Endometrium (tissue), 2 donors: ENCODE results near the gene MOB3A.

ENCODE experiments used
- FAIRE-seq: peaks from 2 replicates; lab custom pipeline; 2012; peaks lifted over from hg19 to GRCh38; lab: Jason Lieb, UNC
- donor health status: control.
- donor health status: control.

The MOB3A gene

DNA sequence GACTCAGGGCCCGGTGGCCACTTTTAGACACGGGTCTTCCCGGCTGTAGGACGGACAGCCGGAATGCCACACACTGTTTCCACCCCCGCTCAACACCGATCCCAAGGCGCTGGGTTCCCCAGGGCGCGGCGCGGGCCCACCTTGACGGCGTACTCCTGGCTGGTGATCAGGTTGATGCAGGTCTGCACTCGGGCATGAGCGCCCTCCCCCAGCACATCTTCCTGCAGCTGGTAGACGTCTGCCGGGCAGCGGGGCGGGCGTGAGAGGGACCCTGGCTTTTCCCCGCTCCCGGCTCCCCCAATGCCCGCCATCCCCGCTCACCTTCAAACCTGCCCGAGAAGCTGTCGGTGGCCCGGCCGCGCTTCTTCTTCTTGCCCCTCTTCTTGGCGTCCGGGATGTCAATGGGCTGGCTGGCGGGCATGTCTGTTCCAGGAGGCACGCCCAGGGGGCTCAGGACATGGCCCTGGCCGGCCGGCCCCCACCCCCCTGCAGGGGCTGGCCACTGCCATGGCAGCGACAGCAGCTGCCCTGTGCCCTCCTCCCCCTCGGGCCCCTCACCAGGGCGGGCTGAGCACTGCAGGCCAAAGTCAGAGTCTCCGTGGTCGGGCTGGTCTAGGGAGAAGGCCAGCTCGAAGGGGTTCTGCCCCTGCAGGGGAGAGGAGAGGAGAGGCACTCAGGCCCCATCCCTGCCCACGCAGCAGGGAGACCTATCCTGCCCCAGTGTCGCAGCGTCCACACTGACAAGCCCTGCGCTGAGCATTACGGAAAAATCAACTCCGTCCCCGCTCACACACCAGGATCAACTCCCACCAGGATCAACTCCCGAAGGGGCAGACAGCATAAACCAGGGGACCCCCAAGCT lies 49.8 kb downstream of the MOB3A start:
- no peak for FAIRE-seq

DNA sequence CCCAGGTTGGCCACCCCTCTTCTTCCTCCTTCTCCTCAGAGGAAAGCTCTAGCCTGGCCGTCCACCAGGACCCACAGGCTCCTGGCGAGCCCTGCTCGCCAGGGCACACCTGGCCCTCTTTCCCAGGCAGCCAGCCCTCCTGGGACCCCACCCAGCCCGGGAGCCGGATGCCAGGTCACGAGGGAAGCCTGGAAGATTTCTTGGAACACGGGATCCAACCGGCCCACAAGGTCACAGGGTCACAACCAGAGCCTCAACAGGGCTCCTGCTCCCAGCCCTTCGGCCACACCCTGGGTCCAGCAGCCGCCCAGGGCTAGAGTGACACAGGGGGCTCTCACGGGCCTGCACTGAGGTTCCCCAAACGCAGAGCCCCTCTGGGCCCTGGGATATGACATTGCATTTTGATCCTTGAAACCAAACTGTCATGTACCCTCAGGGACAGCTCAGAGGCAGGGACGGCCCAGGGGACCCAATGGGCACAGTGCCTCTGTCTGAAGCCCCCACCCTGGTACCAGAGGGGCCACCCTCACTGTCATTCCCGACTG lies 50.6 kb downstream of the MOB3A start:
- no peak for FAIRE-seq

DNA sequence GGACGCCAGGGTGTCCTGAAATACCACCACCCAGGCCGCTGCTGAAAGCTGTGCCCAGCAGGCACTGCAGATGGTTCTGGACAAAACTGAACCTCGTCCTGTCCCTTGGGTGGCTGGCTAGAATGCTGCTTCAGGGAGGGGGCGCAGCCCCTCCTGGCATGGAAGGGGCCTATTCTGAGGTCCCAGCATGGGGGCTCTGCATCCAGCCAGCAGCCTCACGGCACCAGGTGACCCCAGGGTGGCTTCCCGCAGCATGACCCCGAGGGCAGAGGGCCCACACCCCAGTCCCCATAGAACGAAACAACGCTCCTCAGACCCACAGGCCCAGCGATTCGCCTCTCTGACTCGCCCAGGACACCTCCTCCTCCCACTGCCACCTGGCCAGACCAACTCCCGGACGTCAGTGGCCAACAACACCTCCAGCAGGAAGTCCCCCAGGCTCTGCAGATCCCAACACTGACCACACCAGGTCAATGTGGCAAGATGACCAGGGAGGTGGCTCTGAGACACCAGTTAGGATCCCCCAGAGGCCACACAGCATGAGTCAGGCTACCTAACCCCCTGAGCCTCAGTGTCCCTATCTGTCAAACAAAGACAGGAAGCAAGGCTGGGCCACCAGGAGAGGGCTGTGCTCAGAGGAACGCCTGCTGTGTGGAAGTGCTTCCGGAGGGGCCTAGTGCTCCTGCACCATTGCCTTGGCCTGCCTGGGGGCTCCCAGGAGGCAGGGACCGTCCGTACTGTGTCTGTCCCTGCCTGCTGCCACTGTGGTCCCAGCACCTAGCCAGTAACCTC lies 51.2 kb downstream of the MOB3A start:
- FAIRE-seq, result no peak

DNA sequence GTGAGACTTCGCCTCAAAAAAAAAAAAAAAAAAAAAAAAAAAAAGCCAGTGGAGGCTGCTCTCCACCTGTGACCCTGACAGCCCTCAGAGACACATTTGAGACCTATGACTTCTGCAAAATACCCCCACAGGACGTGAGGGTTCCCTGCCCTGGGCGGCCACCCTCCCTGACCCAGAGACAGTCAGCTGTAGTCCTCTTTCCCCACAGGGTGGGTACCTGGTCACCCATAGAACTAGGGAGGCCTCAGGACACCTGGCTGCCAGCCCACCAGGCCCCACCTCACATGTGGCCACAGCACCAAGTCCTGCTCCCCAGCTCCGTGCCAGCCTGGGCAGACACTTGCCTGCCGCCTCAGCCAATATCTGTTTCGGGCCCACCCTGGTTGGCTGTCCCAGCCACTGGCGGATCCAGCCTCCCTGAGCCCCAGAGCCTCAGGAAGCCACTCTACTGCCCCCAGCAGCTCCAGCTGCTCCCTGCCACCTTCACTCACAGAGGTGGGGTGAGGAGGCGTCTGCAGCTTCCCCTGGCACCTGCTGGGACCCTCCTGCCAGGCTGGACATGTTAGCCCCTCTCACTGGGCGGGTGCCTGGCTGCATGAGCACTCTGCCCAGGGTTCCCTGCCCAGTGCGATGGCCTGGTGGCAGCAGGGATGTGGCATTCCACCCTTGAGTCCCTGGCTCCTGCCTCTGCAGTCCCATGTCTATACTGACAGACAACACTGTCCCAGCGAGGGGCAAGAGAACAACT lies 52.0 kb downstream of the MOB3A start:
- FAIRE-seq, result no peak

DNA sequence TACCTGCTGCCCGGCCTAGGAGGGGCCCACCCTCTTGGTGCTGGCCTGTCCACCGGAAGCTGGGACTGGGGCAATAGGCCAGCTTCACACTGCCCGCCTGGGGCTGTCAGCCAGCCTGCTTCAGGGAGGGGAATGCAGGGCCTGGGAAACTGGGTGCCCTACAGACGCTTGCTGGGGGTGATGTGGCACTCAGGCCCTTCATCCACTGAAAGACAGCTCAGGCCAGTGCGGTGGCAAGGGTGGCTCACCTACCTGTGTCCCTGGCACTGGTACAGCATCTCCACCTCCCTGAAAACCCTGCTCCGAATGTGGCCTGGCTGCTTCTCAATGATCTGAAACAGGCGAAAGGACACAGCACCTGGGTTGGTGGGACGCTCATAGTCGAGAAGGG lies 52.9 kb downstream of the MOB3A start:
- no peak for FAIRE-seq

DNA sequence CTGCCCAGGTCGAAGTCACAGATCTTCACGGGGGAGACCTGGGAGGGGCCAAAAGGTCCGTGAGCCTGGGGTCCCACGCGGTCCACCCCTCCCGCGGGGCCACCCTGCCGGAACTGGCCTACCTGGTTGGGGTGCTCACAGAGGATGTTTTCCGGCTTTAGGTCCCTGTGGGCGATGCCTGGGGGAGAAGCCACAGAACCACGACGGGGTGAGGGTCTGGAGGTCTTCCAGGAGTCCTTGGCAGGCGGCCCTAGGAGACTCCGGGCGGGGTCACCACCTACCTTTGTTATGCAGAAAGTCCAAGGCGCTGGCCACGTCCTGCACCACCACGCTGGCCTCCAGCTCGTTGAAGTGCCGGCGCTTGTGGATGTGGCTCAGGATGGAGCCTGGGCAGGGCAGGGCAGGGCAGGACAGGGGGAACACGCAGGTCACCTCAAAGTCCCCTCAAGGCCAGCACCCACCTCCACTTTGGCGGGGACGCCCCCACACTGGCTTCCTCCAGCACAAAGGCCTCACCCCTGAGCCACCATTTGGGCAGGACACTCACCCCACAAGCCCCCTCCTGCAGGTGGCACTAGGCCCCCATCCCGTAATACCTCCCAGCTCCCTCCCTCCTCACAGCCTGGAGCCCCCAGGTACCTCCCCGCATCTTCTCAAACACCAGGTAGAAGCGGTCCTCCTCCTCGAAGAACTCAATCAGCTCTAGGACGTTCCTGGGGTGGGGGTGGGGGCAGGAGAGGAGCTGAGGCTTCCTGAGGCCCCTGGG lies 53.5 kb downstream of the MOB3A start:
- no peak for FAIRE-seq

DNA sequence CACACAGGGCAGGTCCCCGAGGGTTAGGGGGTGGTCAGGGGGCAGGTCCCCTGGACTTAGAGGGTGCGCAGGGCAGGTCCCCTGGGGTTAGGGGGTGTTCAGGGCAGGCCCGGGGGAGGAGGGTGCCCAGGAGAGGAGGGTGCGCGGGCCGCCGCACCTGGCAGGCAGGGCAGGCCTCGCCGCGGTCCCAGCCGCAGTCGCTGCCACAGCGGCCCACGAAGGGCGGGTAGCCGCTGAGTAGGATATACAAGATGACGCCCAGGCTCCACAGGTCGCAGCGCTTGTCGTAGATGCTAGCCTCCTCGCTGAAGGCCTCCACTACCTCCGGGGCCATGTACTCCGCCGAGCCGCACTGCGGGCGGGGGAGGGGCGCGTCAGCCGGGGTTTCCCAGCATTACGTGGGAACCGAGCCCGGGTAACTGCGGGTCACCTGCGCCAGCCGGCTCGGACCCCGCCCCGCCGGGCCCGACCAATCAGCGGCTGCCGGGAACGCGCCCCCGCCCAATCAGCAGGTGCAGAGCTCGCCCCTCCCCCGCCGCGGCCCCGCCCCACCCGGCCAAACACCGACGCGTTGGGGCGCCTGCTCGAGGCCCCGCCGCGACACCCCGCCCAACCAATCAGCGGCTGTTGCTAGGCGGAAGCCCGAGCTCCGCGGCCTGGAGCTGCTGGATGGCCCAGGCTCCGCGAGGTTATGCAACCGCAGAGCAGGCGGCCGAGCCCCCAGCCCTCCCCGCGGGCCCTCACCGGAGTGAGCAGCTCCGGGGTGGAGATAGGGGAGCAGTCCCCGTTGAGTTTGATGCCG lies 54.2 kb downstream of the MOB3A start:
- FAIRE-seq, result no peak

DNA sequence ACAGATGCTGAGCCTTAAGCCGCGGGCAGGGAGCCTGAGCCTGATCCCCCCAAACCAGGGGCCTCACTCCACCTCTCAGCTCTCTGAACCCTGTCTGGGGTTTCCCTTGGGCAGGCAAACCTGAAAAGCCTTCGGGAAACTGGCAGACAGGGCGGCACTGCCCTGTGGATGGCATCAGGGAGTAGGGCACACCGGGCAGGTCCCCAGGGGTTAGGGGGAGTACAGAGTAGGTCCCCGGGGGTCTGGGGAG lies 54.8 kb downstream of the MOB3A start:
- FAIRE-seq, result no peak

DNA sequence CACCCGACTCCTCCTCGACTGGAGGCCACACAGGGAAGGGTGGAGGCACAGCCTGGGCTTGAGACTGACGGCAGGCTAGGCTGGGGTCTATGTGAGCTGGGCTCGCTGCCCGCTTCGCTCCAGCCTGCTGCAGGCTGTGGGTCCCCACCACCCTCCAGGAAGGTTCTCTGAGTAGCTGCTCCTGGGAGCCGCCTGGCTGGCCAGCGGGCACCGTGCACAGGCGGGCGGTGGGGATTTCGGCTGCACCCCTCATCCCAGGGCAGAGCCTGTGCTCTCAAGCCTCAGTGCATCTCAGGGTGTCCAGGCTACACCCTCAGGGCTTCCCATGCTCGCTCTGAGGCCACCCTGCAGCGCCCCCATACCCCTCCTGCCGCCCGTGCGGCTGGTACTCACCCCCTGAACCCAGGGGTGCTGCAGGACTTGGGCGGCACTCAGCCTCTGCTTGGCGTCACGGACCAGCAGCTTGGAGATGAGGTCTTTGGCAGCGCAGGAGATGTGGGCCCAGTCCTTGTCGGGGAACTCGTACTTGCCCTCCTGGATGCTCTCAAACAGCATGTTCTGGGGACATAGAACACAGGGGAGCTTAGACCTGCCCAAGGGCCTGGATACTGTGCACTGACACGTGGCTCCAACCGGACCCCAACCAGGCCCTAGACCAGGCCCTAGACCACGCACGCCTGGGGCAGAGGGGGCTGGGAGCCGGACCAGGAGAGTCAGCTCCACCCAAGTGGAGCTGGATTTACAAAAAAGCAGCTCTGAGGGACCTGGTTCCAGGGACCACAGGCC lies 55.3 kb downstream of the MOB3A start:
- FAIRE-seq, result no peak

DNA sequence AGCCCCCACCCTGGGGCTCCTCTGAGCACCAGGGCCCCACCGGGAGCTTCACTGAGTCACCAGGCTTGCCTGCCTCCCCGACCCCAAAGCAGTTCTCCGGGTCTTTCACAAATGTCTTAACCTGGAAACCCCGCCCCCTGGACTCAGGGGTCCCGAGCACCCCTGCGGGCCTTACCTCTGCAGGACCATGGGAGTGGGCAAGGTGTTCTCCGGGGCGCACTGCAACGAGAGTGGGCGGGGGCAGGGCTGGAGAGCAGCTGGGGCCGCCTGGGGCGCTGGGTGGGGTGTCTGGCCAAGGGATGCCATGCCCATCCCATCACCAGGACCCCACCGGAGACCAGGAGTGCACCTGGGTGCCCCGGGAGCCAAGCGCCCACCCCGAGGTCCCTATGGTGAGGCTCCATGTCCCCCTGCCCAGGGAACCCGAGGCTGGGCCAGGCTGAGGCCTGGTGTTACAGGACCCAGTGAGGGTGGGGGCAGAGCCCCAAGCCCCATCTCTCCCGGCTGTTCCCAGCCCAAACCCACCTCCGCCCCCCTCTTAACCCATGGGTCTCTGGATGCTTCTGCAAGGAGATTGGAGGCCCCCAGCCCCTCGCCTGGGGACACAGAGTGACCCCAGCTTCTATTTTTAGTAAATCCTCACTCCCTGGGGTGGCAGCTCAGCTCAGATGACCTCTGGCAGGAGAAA lies 56.0 kb downstream of the MOB3A start:
- FAIRE-seq, result no peak

DNA sequence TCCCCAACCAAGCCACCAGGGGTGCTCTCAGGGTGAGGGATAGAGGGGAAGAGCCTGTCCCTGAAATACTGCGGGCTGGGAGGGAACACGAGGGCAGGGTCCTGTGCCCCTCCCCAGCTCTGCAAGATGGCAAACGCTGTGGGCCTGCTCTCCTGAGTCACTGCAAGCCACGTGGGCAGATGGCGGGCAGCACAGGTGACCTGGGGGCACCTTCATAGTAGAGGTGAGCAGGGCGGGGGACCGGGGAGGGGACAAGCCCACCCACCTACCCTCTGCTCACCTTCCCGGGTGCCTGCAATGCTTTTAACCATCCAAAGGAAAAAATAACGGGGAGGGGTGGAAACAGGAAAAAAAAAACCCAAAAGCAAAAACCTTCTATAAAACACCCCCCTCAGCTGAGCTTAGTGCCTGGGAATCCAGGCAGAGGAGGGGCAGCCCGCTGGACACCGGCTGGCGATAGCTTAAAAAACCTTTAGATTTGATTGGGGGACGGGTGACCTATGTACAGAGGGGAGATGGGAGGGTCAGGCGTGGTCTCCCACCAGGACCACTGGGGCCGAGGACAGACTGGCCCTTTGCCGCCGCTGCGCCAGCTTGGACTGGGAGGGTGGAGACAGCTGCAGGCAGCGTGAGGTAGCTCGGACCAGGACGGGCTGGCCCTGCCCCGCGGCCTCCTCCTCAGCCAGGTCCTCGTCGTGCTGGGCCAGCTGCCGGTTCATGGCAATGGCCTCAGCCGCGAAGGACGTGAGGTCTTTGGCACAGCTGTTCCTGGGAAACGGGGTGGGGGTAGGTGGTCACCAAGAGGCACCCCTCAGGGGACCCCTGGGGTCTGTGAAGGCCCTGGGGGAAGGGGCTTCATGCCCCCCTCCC lies 56.8 kb downstream of the MOB3A start:
- FAIRE-seq, result no peak

DNA sequence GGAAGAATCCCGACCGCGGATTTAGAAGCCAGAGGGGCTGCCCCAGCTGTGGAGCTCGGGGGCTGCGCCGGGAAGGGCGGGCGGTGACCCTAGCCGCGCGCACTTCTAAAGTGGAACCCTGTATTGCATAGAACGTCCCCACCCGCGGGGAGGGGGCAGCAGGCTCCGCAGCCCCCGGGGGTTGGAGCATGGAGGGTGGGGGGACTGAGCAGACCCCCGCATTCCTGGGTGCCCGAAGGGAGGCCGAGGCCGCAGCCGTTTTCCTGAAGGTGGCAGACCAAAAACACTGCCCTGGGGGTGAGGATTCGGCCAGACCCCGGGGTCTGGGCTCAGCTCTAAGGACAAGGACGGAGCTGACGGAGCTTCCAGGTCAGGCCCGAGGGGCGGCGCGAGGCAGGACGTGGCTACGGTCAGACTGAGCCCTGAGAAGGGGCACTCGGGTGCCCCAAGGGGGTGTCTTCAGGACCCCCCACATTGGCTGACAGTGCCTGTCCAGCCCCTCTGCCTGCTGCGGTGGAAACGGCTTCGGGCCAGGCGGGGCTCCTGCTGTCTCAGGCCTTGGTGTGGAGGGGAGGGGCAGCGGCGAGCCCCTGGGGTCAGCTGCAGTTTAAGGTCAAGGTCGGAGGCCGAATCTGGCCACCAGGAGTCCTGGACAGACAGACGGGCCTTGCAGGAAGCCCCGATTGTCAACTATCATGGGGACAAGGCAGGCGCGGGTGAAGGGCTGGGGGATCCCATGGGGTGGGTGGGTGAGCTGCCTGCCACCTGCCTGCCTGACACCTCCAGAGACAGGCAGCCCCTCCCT lies 57.6 kb downstream of the MOB3A start:
- FAIRE-seq, result no peak

DNA sequence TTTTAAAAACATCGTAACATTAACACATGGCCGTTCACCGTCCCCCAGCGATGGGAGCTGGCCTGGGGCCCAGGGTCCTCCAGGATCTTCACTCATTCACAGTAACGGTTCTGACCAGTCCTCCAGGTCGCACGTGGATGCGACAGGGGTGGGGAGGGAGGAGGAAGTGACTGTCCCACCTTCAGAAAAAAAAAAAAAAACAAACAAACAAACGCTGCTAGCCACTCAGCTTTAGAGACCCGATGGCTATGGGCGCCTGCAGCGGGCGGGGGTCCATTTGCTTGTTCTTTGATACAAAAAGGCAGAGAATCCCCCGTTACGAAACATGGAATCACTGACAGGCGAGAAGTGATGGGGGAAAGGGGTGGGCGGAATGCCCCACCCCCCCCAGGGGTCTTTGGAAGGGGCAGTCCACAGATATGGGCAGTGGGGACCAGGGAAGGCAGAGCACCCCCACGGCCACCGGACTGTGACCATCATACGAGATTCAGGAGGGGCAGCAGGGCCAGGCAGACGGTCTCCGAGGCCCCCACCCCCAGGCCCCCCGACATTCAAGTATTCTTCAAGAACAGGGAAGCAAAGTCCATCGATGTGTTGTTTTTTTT lies 58.4 kb downstream of the MOB3A start:
- no peak for FAIRE-seq

DNA sequence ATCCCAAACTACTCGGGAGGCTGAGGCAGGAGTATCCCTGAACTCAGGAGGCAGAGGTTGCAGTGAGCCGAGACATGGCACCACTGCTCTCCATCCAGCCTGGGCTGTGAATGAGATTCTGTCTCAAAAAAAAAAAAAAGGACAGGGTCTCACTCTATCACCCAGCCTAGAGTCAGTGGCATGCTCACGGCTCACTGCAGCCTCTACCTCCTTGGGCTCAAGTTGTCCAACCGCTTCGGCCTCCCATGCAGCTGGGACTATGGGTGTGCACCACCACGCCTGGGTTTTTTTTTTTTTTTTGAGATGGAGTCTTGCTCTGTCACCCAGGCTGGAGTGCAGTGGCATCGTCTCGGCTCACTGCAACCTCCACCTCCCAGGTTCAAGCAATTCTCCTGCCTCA lies 59.7 kb downstream of the MOB3A start:
- FAIRE-seq, result no peak

DNA sequence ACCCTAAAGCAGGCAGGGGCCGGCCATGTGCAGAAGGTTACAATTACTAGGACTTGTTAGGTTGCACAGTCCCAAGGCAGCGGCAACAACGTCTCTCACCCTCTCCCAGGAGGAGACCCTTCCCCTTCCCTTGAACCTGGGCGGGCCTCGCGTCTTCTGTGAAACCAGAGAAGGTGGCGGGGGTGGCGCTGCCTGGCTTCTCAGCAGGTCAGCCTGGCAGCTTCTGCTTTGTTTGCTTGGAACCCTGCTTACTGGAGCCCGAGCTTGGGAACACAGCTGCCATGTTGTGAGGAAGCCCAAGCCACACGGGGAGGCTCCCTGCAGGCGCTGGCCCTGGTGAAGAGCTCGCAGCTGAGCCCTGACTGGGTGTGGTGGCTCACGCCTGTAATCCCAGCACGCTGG lies 60.5 kb downstream of the MOB3A start:
- no peak for FAIRE-seq

DNA sequence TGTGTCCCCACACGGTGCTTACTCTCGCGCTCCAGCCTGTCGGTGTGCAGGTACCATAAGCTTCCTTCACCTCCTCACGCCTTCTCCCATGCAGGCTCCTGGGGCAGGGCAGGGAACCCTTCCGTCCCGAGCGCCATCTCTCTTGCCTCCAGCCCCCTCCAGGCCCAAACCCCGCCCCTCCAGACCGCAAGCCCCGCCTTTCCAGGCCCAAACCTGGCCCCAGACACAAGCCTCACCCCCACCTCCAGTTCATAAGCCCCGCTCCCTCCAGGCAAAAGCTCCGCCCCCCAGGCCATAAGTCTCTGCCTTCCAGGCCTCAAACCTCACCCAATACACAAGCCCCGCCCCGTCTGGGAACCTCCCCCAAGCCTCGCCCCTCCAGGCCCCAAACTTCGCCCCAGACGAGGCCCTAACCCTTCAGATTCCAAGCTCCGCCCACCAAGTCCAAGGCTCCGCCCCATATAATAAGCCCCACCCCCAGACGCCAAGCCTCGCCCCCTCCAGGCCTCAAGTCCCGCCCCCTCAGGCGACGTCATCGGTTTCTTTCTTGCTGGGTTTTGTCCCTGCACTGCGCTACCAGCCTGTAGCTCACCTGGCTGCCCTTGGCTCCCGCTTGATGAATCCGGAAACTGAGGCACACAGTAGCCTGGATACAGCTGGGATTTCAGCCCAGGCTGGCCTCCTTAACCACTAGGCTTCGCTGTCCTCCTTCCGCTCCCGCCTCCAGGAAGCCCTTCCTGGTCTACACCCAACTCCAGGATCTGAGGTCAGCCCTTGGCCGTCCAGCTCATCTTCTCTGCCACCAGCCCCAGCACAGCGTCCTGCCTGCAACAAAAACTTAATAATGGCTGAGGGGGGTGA lies 61.2 kb downstream of the MOB3A start:
- no peak for FAIRE-seq
